SU-DHL-6 (cell line): ENCODE data around the gene LAMA3.

Experiments used
- EZH2phosphoT487 ChIP-seq: fragments of 200-600 bp; sonication (generic), shearing (Covaris generic); conservative IDR thresholded peaks from 2 replicates; pipeline ENCODE4 v1.6.1; 2018; ENCODE audit warnings: mild to moderate bottlenecking, antibody characterized with exemption, low read length, moderate library complexity, mixed read lengths
- TF ChIP-seq, protein P1 (sequence below): fragments of 200-600 bp; sonication (generic); IDR thresholded peaks from one replicate; pipeline ENCODE4 v1.5.1; 2017; ENCODE audit warnings: antibody characterized with exemption, mild to moderate bottlenecking, low read length, moderate library complexity; ENCODE audit not compliant: insufficient read depth, poor library complexity, severe bottlenecking

DNA sequence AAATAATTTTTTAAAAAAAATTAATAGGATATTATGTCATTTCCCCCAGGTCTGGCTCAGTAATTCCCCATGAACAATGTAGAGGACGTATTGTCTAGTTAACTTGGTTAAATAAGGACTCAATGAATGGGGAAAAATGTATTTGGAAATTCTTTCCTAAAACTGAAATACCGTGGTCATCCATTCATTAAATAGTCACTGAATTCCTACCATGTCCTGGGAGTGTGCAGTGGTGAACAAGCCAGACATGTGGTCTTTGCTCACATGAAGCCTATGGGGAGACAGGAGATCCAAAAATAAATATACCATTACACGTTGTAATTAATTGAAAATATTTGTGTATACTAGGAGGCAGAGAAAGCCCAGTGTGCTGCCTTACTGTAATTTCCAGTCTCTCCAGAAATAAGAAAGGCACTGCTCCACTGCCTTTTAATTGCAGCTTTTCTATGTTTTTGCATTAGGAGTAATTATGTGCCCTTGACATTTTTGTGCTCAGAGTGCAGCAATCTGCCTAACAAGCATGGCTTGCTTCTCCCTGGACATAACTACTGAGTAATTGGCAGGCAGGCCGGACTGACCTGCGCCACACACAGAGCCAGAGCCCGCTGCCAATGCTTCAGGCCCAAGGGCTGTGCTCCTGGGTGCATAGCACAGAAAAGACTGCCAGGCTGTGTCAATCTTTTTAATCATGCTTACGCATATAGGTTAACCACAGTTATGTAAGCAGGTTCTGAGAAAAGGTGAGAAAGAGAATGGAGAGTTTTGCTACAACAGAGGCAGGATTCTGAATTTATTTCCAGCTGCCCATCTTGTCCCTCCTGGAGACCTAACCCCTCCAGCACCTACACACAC, 303.1 kb downstream of the LAMA3 start:
- TF ChIP-seq, protein P1, sequence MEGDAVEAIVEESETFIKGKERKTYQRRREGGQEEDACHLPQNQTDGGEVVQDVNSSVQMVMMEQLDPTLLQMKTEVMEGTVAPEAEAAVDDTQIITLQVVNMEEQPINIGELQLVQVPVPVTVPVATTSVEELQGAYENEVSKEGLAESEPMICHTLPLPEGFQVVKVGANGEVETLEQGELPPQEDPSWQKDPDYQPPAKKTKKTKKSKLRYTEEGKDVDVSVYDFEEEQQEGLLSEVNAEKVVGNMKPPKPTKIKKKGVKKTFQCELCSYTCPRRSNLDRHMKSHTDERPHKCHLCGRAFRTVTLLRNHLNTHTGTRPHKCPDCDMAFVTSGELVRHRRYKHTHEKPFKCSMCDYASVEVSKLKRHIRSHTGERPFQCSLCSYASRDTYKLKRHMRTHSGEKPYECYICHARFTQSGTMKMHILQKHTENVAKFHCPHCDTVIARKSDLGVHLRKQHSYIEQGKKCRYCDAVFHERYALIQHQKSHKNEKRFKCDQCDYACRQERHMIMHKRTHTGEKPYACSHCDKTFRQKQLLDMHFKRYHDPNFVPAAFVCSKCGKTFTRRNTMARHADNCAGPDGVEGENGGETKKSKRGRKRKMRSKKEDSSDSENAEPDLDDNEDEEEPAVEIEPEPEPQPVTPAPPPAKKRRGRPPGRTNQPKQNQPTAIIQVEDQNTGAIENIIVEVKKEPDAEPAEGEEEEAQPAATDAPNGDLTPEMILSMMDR, result no peak
- TF ChIP-seq EZH2phosphoT487, result no peak
